ENCODE data around the gene MAN2A2.

MAN2A2 gene

DNA sequence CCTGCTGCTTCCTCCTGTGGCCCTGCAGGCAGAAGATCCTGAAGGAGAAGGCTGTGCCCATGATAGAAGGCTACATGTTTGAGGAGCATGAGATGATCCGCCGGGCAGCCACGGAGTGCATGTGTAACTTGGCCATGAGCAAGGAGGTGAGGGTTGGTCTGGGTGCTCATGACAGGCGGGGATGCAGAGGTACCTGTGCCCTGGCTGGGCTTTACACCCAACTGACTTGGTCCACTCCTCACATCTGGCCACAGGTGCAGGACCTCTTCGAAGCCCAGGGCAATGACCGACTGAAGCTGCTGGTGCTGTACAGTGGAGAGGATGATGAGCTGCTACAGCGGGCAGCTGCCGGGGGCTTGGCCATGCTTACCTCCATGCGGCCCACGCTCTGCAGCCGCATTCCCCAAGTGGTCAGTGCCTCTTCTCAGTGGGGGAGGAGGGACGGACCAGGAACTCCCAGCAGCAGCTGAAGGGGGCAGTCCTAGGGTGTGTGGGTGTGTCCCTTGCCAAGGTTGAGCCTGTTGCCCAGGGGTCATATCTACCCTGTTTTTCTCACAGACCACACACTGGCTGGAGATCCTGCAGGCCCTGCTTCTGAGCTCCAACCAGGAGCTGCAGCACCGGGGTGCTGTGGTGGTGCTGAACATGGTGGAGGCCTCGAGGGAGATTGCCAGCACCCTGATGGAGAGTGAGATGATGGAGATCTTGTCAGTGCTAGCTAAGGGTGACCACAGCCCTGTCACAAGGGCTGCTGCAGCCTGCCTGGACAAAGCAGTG lies 50.0 kb downstream of the MAN2A2 start:
- TF ChIP-seq, protein P1, sequence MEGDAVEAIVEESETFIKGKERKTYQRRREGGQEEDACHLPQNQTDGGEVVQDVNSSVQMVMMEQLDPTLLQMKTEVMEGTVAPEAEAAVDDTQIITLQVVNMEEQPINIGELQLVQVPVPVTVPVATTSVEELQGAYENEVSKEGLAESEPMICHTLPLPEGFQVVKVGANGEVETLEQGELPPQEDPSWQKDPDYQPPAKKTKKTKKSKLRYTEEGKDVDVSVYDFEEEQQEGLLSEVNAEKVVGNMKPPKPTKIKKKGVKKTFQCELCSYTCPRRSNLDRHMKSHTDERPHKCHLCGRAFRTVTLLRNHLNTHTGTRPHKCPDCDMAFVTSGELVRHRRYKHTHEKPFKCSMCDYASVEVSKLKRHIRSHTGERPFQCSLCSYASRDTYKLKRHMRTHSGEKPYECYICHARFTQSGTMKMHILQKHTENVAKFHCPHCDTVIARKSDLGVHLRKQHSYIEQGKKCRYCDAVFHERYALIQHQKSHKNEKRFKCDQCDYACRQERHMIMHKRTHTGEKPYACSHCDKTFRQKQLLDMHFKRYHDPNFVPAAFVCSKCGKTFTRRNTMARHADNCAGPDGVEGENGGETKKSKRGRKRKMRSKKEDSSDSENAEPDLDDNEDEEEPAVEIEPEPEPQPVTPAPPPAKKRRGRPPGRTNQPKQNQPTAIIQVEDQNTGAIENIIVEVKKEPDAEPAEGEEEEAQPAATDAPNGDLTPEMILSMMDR (IDR thresholded peaks at IDR 0.05; ENCODE audit: extremely low read depth, insufficient read depth, missing control alignments): no peak
- in situ Hi-C loops (cut with MboI; ENCODE audit: low pct_unique_long_range_greater_than_20kb, low sequenced_read_pairs, unreplicated experiment): no loop called here
- DNase-seq (ENCODE audit: low spot score): no peak

DNA sequence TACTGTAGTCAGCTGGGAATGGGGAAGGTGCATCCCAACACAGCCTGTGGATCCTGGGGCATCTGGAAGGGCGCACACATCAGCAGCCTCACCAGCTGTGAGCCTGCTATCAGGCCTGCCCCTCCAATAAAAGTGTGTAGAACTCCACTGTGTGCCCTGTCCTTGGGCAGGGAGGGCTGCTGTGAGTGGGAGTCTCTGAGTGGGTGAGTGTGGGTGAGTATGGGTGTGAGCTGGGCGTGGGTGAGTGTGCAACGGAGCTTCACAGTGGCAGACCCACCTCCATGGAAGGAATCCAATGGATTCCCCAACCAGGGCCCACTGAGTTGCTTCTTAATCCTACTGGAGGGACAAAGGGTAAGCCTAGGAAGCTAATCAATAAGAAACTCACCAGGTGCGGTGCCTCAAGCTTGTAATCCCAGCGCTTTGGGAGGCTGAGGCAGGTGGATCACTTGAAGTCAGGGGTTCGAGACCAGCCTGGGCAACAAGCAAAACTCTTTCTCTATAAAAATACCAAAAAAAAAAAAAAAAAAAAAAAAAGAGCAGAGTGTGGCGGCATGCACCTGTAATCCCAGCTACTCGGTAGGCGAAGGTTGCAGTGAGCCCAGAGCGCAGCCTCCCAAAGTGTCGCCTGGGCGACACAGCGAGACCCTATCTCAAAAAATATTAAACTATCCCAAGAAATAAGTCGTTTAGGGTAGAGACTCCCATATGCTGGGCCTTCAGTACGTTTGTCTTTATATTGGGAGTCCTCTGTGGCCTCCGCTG lies 51.0 kb downstream of the MAN2A2 start:
- in situ Hi-C loops (cut with MboI; ENCODE audit: low pct_unique_long_range_greater_than_20kb, low sequenced_read_pairs, unreplicated experiment): no loop called here
- no peak for DNase-seq (ENCODE audit: low spot score)
- TF ChIP-seq, protein P1 (IDR thresholded peaks at IDR 0.05; ENCODE audit: extremely low read depth, insufficient read depth, missing control alignments): no peak

DNA sequence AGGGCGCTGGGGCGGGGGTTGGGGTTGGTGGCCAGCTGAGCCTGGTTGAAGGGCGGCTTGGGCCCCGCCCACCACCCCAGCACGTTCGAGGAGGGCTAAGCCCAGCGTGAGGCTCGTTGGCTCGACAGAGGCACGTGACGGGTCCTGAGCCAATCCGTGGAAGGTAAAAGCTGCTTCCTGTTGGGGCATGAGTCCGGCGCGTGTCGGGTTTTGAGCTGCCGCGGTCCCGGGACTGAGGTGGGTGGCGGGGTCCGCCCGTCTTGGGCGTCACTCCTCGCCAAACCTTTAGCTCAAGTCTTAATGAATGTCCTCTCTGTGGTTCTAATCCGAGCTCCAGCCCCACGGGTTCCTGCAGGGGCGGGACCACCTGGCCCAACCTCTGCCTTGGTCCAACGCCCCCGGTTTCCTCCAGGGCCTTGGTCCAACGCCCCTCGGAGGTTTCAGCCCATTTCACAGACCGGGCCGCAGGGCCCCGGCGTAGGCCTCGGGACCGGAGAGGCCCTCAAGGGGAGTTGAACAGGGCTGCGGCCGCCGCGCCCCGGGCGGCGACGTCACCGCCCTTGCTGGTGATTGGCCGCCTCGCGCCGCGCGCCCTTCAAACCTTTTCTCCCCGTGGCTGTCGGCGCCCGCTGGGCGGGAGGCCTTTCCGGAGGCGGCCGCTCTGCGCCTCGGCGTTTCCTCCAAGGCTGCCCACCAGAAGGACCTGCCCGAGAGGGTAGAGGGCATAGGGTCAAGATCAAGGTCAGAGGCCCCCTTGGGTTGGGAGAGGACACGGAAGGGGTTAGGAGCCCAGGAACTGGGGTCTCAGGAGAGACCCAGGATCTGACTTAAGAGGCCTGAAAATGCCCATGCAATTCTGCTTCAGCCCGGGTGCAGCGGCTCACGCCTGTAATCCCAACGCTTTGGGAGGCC lies 51.9 kb downstream of the MAN2A2 start, which contains the start of gene RCCD1:
Gene RCCD1, plus strand, starts transcription at position 173 of the 912 bp plus-strand sequence. CDS start 1,851 bp downstream, outside the sequence.
- TF ChIP-seq, protein P1 (IDR thresholded peaks at IDR 0.05; ENCODE audit: extremely low read depth, insufficient read depth, missing control alignments): no peak
- peak; percentile 100 for DNase-seq (ENCODE audit: low spot score)
- in situ Hi-C loops (cut with MboI; ENCODE audit: low pct_unique_long_range_greater_than_20kb, low sequenced_read_pairs, unreplicated experiment): no loop called here

DNA sequence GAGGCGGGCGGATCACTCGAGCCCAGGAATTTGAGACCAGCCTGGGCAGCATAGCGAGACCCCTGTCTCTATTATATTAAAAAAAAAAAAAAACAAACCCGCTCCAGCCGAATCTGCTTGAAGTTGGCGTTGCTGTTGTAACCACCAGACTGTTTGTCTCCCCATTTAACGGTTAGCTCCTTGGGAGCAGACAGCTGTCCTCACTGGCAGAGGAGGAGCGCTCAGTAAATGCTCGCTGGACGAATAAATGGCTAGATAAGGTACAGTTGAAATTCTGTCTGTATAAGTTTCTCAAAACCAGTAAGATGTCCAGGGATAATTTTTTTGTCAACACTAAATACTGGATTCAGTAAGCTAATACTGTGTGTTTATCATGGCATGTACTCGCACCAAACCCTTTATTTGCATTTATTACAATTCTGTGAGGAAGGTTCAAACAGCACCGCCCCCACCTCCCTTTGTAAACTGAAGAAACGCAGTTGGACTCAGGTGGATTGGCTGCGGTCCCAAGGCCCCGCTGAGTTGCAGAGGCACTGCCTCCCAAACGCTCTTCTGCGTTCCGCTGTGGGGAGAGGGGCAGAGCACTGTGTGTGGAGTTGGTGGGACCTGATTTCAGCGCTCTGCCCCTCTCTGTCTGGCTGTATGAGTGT lies 52.6 kb downstream of the MAN2A2 start:
- TF ChIP-seq, protein P1 (IDR thresholded peaks at IDR 0.05; ENCODE audit: extremely low read depth, insufficient read depth, missing control alignments): no peak
- in situ Hi-C loops (cut with MboI; ENCODE audit: low pct_unique_long_range_greater_than_20kb, low sequenced_read_pairs, unreplicated experiment): no loop called here
- no peak for DNase-seq (ENCODE audit: low spot score)

DNA sequence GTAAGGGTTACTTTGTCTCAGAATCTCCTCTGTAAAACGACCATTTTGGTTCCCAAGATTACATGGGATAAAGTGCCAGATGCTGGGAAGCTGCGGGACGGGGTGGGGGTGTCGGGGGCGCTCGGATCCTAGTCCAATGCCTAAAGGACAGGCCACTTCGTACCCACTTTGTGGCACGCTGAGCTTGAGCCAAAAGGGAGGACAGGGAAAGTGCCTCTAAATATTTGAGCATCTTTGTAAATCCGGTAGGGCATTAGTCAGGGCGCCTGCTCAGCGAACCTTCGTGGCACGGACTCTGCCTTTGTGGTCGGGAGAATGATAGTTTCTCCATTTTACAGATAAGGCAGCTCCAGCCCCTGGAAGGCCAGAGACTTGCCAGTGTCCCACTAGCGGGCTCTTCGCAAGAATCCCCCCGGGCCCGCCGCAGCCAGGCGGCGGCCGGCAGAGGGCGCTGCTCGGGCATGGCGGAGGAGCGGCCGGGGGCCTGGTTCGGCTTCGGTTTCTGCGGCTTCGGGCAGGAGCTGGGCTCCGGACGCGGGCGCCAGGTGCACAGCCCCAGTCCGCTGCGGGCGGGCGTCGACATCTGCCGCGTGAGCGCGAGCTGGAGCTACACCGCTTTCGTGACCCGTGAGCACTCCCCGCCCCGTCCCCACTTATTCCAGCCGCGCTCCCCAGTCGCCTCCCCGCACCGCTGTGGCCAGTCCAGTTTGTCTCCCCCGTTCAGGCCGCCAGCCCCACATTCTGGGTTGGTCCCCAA lies 53.4 kb downstream of the MAN2A2 start:
- TF ChIP-seq, protein P1 (IDR thresholded peaks at IDR 0.05; ENCODE audit: extremely low read depth, insufficient read depth, missing control alignments): peak; percentile 73
- in situ Hi-C loops (cut with MboI; ENCODE audit: low pct_unique_long_range_greater_than_20kb, low sequenced_read_pairs, unreplicated experiment): no loop called here
- peak; percentile 90 for DNase-seq (ENCODE audit: low spot score)

Data from GM13977 (cell line).